Panc1 (cell line): ENCODE data around the gene UNC5B. TPM values are rescaled to one million over a fixed set of nuclear protein-coding genes. Genes with fewer than 3 reads are reported as not detected.

Source experiments
- ATAC-seq: fragments of 200-7000 bp; cut with Tn5 transposase; 2 replicates; pipeline ENCODE4 v1.9.1; 2020; ENCODE audit warnings: mild to moderate bottlenecking, moderate library complexity
- BruUV-seq: library from RNA; stranded (reverse); fragments of 400-500 nt; replicated peaks from 2 replicates; lab custom pipeline; 2021; lab: Mats Ljungman, UMichigan
- CTCF ChIA-PET: fragments of 300-600 bp; sonication (Branson Sonifier 250); formaldehyde crosslinking; loops from one replicate; lab custom pipeline; 2022; ENCODE audit warnings: antibody characterized with exemption; lab: Charles Lee
- POLR2A ChIA-PET: fragments of 300-600 bp; sonication (Branson Sonifier 250); formaldehyde crosslinking; loops from one replicate; lab custom pipeline; 2022; ENCODE audit warnings: antibody characterized with exemption; lab: Charles Lee
- DNase-seq: peaks from one replicate; pipeline ENCODE4 v3.0.0-alpha.2; 2010; ENCODE audit warnings: low read depth, low spot score
- H3K27ac ChIP-seq: 2 replicates; pipeline ENCODE4 v1.5.1; 2011; ENCODE audit warnings: mild to moderate bottlenecking, low read length, inconsistent platforms
- H3K27me3 ChIP-seq: fragments of 200-500 bp; sonication (Bioruptor generic); 2 replicates; pipeline ENCODE4 v1.6.0; 2014; ENCODE audit warnings: low read length, inconsistent platforms; ENCODE audit not compliant: control insufficient read depth, insufficient read depth
- H3K36me3 ChIP-seq: fragments of 200-500 bp; sonication (Bioruptor generic); 2 replicates; pipeline ENCODE4 v1.5.1; 2014; ENCODE audit warnings: inconsistent platforms, mild to moderate bottlenecking, low read length, moderate library complexity; ENCODE audit not compliant: control insufficient read depth, insufficient read depth
- H3K4me1 ChIP-seq: 2 replicates; pipeline ENCODE4 v1.5.1; 2011; ENCODE audit warnings: inconsistent platforms, mild to moderate bottlenecking, low read length, moderate library complexity; ENCODE audit not compliant: control insufficient read depth, insufficient read depth
- H3K4me3 ChIP-seq, 2 experiments: 2 replicates each; pipeline ENCODE4 v1.5.1; 2011 to 2012; ENCODE audit warnings: low read depth in 2 of 2, low read length in 2 of 2, mild to moderate bottlenecking in 2 of 2, inconsistent platforms in 1 of 2, moderate library complexity in 1 of 2
- H3K9me3 ChIP-seq: fragments of 200-500 bp; sonication (Bioruptor generic); 2 replicates; pipeline ENCODE4 v1.5.1; 2014; ENCODE audit warnings: low read depth, mild to moderate bottlenecking, inconsistent platforms, low read length, moderate library complexity; ENCODE audit not compliant: control insufficient read depth, insufficient read depth
- CTCF ChIP-seq: fragments of 450-650 bp; IDR thresholded peaks from 2 replicates; pipeline ENCODE4 v1.5.1; 2017; ENCODE audit warnings: mild to moderate bottlenecking
- POLR2AphosphoS5 ChIP-seq: IDR thresholded peaks from 2 replicates; pipeline ENCODE4 v1.6.1; 2012; ENCODE audit warnings: mild to moderate bottlenecking, low read depth, low read length, moderate library complexity
- REST ChIP-seq, 2 experiments: IDR thresholded peaks; 2 replicates each; pipeline ENCODE4 v1.6.1; 2011 to 2012; ENCODE audit warnings: low read depth in 2 of 2, control low read depth in 1 of 2, low read length in 1 of 2, mild to moderate bottlenecking in 1 of 2, moderate library complexity in 1 of 2; ENCODE audit not compliant: insufficient read depth in 1 of 2
- SIN3A ChIP-seq: IDR thresholded peaks from 2 replicates; pipeline ENCODE4 v1.6.1; 2012; ENCODE audit warnings: low read depth, mild to moderate bottlenecking, low read length, moderate library complexity, borderline replicate concordance; ENCODE audit not compliant: insufficient read depth
- TCF7L2 ChIP-seq: IDR thresholded peaks from 2 replicates; pipeline ENCODE4 v1.6.1; 2011; ENCODE audit warnings: mild to moderate bottlenecking, low read depth, low read length, inconsistent platforms
- in situ Hi-C: cut with HindIII; loops from 2 replicates; pipeline ENCODE4 v1.10.0; 2016; ENCODE audit warnings: low sequenced_read_pairs, low pct_unique_long_range_greater_than_20kb
- intact Hi-C: fragments of 100-400 bp; cut with micrococcal nuclease; formaldehyde crosslinking; loops from one replicate; pipeline ENCODE4 v1.10.0; 2022; ENCODE audit not compliant: unreplicated experiment
- total RNA-seq: library from RNA; stranded (reverse); gene quantifications from one replicate; pipeline ENCODE4 v1.2.1, GENCODE V29; 2021; ENCODE audit not compliant: unreplicated experiment

Gene UNC5B
- total RNA-seq, 1 experiment from 2014 or later, result 1.1 TPM

GRCh38 chr10:71247414-71247705, 35.0 kb downstream of the UNC5B start:
- no peak for TF ChIP-seq REST (IDR thresholded peaks at IDR 0.05; ENCODE audit: insufficient read depth in 1 of 2, low read depth in 2 of 2, low read length in 1 of 2)
- TF ChIP-seq SIN3A, result no peak
- no peak for TF ChIP-seq CTCF
- no peak for TF ChIP-seq POLR2AphosphoS5
- POLR2A ChIA-PET, result no interaction called here
- in situ Hi-C loops (no loop called here), intact Hi-C loops (no loop called here)
- Histone ChIP-seq H3K27ac (no peak overlapping the region), H3K4me1 (no peaks in the 10 kb centered on the region; the same call in 1 of the 2 replicates), H3K27me3 (peaks cover 5% of the 10 kb centered on the region; the same call in 1 of the 2 replicates), H3K9me3 (no peaks in the 10 kb centered on the region), H3K4me3 (no peak overlapping the region), H3K36me3 (no peaks in the 10 kb centered on the region)
- ATAC-seq, result no peak
- BruUV-seq, result no TSS peak
- CTCF ChIA-PET, result no interaction called here
- no peak for DNase-seq

GRCh38 chr10:71247804-71248203, 35.4 kb downstream of the UNC5B start:
- Histone ChIP-seq H3K36me3 (no peaks in the 10 kb centered on the region), H3K9me3 (no peaks in the 10 kb centered on the region), H3K4me3 (no peak overlapping the region), H3K4me1 (no peaks in the 10 kb centered on the region; the same call in 1 of the 2 replicates), H3K27ac (no peak overlapping the region), H3K27me3 (peaks cover 5% of the 10 kb centered on the region; the same call in 1 of the 2 replicates)
- intact Hi-C loops, result no loop called here
- in situ Hi-C loops, result no loop called here
- ATAC-seq, result no peak
- DNase-seq, result no peak
- CTCF ChIA-PET, result no interaction called here
- TF ChIP-seq REST (IDR thresholded peaks at IDR 0.05; ENCODE audit: insufficient read depth in 1 of 2, low read depth in 2 of 2, low read length in 1 of 2) (no peak), POLR2AphosphoS5 (no peak), TCF7L2 (no peak), CTCF (no peak), SIN3A (no peak)
- BruUV-seq, result no TSS peak
- POLR2A ChIA-PET, result interaction anchor here (0.6 kb wide), 1 partner anchor 620 kb away, joined by 4 read pairs; no protein-coding TSS in a partner anchor
